SU-DHL-6 (cell line): ENCODE results near the gene ALG8.

ENCODE experiments used
- CTCF ChIP-seq: fragments of 200-600 bp; sonication (generic); IDR thresholded peaks from one replicate; pipeline ENCODE4 v1.5.1; 2017; ENCODE audit warnings: antibody characterized with exemption, mild to moderate bottlenecking, low read length, moderate library complexity; ENCODE audit not compliant: insufficient read depth, poor library complexity, severe bottlenecking
- EZH2phosphoT487 ChIP-seq: fragments of 200-600 bp; sonication (generic), shearing (Covaris generic); conservative IDR thresholded peaks from 2 replicates; pipeline ENCODE4 v1.6.1; 2018; ENCODE audit warnings: mild to moderate bottlenecking, antibody characterized with exemption, low read length, moderate library complexity, mixed read lengths

DNA sequence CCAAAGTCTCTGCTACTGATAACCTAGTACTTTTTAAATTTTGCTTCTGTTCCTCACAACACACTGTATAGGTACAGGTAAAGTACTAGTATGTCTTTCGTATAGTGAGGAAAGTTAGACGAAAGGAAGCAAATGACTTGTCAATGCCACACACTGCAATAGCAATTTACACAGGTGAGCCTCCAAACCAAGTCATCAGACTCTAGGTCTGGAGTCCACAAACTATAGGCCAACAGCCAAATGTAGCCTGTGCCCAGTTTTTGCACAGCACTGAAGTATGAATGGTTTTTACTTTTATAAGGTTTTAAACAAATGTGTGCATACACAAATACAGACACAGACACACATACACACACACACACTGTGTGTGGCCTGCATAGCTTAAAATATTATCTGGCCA lies 28.1 kb downstream of the ALG8 start:
- TF ChIP-seq CTCF (no peak), EZH2phosphoT487 (no peak)
